OCI-LY1 (cell line): ENCODE results near the gene SOAT1.

ENCODE experiments used
- H2AFZ ChIP-seq: fragments of 200-600 bp; sonication (generic), shearing (Covaris generic); 2 replicates; pipeline ENCODE4 v1.6.0; 2014; ENCODE audit warnings: antibody characterized with exemption, mild to moderate bottlenecking, low read length
- H3F3A ChIP-seq: fragments of 200-600 bp; sonication (generic), shearing (Covaris generic); 2 replicates; pipeline ENCODE4 v1.6.0; 2014; ENCODE audit warnings: mild to moderate bottlenecking, antibody characterized with exemption, low read length, moderate library complexity; ENCODE audit not compliant: insufficient read depth
- H3K27ac ChIP-seq: fragments of 200-600 bp; sonication (generic); 2 replicates; pipeline ENCODE4 v1.5.1; 2014; ENCODE audit warnings: low read length, mixed run types, mild to moderate bottlenecking, low read depth; ENCODE audit not compliant: poor library complexity, severe bottlenecking
- H3K27me3 ChIP-seq: fragments of 200-600 bp; sonication (generic); 2 replicates; pipeline ENCODE4 v1.6.0; 2014; ENCODE audit warnings: antibody characterized with exemption, mild to moderate bottlenecking, low read length, moderate library complexity; ENCODE audit not compliant: insufficient read depth
- H3K36me3 ChIP-seq: fragments of 200-600 bp; sonication (generic); 2 replicates; pipeline ENCODE4 v1.6.1; 2014; ENCODE audit warnings: mild to moderate bottlenecking, antibody characterized with exemption, low read length, moderate library complexity, mixed read lengths; ENCODE audit not compliant: insufficient read depth
- H3K4me1 ChIP-seq: fragments of 200-600 bp; sonication (generic); 2 replicates; pipeline ENCODE4 v1.5.1; 2014; ENCODE audit warnings: mild to moderate bottlenecking, low read length, moderate library complexity; ENCODE audit not compliant: insufficient read depth, severe bottlenecking
- H3K4me2 ChIP-seq: fragments of 200-600 bp; sonication (generic), shearing (Covaris generic); 2 replicates; pipeline ENCODE4 v1.6.1; 2014; ENCODE audit warnings: low read length
- H3K4me3 ChIP-seq: fragments of 200-600 bp; sonication (generic); 2 replicates; pipeline ENCODE4 v1.5.1; 2014; ENCODE audit warnings: low read length, low read depth, mild to moderate bottlenecking, mixed read lengths; ENCODE audit not compliant: poor library complexity, severe bottlenecking
- H3K79me2 ChIP-seq: fragments of 200-600 bp; shearing (Covaris generic); 2 replicates; pipeline ENCODE4 v1.6.1; 2016; ENCODE audit warnings: mixed run types, low read length, mixed read lengths; ENCODE audit not compliant: insufficient read depth
- H3K9ac ChIP-seq: fragments of 200-600 bp; sonication (generic), shearing (Covaris generic); 2 replicates; pipeline ENCODE4 v1.6.1; 2014; ENCODE audit warnings: mild to moderate bottlenecking, low read length, mixed read lengths
- H3K9me2 ChIP-seq: fragments of 200-600 bp; sonication (generic), shearing (Covaris generic); 2 replicates; pipeline ENCODE4 v1.6.1; 2014; ENCODE audit warnings: low read depth, mild to moderate bottlenecking, low read length, mixed read lengths
- H3K9me3 ChIP-seq: fragments of 200-600 bp; shearing (Covaris generic); 2 replicates; pipeline ENCODE4 v1.6.1; 2014; ENCODE audit warnings: low read length, mixed read lengths
- H4K20me1 ChIP-seq: fragments of 200-600 bp; sonication (generic), shearing (Covaris generic); 2 replicates; pipeline ENCODE4 v1.6.0; 2016; ENCODE audit warnings: mild to moderate bottlenecking, low read length; ENCODE audit not compliant: insufficient read depth
- EZH2 ChIP-seq: fragments of 200-600 bp; sonication (generic), shearing (Covaris generic); IDR thresholded peaks from 2 replicates; pipeline ENCODE4 v1.8.0; 2017; ENCODE audit warnings: borderline replicate concordance, mixed run types, mild to moderate bottlenecking, antibody characterized with exemption, low read length, moderate library complexity, mixed read lengths
- TF ChIP-seq, protein P1 (sequence below): fragments of 200-600 bp; sonication (generic), shearing (Covaris generic); IDR thresholded peaks from 2 replicates; pipeline ENCODE4 v1.5.1; 2017; ENCODE audit warnings: mild to moderate bottlenecking, antibody characterized with exemption, low read length, moderate library complexity, mixed read lengths

Gene SOAT1

DNA sequence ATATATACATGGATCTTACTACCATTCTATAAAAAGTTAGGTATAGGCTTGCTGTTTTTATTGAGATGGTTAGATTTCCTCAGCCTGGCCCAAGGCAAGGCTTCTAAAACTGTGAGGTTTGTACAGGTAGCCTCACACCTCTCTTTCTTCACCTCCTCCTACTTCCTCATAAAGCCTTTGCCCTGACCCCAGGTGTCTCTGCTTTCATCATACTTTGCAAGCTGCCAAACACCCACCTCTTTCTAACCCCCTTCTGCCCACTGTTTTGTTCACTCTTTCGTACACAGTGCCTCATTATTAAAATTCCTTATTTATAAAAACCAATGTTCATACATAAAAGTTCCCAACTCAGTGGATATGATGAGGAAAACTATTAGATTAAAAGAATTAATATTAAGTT lies 31.4 kb upstream of the SOAT1 start:
- H2AFZ ChIP-seq: no peak overlapping the region
- H3K9me2 ChIP-seq: no peaks in the 10 kb centered on the region
- no peak overlapping the region for H3K4me3 ChIP-seq
- no peak overlapping the region for H3K9ac ChIP-seq
- no peak overlapping the region for H3K27ac ChIP-seq
- H4K20me1 ChIP-seq: no peaks in the 10 kb centered on the region
- H3K36me3 ChIP-seq: no peaks in the 10 kb centered on the region; the same call in 1 of the 2 replicates
- no peaks in the 10 kb centered on the region for H3F3A ChIP-seq
- no peaks in the 10 kb centered on the region for H3K27me3 ChIP-seq
- no peaks in the 10 kb centered on the region for H3K9me3 ChIP-seq
- H3K4me1 ChIP-seq: no peaks in the 10 kb centered on the region
- no peaks in the 10 kb centered on the region for H3K79me2 ChIP-seq
- TF ChIP-seq, protein P1, sequence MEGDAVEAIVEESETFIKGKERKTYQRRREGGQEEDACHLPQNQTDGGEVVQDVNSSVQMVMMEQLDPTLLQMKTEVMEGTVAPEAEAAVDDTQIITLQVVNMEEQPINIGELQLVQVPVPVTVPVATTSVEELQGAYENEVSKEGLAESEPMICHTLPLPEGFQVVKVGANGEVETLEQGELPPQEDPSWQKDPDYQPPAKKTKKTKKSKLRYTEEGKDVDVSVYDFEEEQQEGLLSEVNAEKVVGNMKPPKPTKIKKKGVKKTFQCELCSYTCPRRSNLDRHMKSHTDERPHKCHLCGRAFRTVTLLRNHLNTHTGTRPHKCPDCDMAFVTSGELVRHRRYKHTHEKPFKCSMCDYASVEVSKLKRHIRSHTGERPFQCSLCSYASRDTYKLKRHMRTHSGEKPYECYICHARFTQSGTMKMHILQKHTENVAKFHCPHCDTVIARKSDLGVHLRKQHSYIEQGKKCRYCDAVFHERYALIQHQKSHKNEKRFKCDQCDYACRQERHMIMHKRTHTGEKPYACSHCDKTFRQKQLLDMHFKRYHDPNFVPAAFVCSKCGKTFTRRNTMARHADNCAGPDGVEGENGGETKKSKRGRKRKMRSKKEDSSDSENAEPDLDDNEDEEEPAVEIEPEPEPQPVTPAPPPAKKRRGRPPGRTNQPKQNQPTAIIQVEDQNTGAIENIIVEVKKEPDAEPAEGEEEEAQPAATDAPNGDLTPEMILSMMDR: no peak
- no peak for TF ChIP-seq EZH2
- no peak overlapping the region for H3K4me2 ChIP-seq

DNA sequence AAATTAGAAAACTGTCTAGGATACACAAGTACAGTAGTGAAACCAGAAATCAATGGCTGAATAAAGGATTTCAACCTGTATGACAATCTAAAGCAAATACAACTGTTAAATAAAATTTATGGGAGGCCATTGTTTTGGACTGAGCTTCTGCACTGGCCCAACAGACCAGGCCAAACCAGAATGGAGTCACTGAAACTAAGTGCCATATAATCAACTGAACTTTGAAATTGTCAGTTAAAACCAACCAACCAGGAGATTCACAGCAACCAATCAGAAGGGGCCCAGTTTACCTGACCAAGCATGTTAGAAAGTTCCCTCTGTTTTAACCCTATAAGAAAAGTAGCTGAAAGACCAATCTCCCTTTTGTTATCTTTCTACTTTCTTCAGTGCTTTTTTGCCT lies 30.5 kb upstream of the SOAT1 start:
- Histone ChIP-seq H3K4me1 (no peaks in the 10 kb centered on the region), H3K79me2 (no peaks in the 10 kb centered on the region), H3K9me2 (no peaks in the 10 kb centered on the region), H3K9me3 (no peaks in the 10 kb centered on the region), H3K9ac (no peak overlapping the region), H3F3A (no peaks in the 10 kb centered on the region), H3K36me3 (no peaks in the 10 kb centered on the region; the same call in 1 of the 2 replicates), H3K4me3 (no peak overlapping the region), H2AFZ (no peak overlapping the region), H4K20me1 (no peaks in the 10 kb centered on the region), H3K27ac (no peak overlapping the region), H3K4me2 (no peak overlapping the region), H3K27me3 (no peaks in the 10 kb centered on the region)
- TF ChIP-seq, protein P1: no peak
- no peak for TF ChIP-seq EZH2

DNA sequence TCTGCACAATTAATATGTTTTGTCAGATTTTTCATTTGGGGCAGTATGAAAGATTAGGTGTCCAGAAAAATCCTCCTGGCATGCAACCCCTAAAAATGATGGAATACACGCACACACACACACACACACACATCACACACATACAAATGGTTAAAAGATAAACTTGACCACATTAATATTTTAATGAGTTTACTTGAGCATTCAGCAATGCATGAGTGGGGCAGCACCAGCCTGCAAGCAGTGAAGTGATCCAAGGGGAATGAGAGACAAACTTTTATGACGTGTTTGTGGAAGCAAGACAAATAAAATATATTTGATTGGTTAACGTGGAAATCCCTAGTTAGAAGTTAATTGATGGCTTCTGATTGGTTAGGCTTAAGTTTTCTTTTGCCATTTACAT lies 29.1 kb upstream of the SOAT1 start:
- H4K20me1 ChIP-seq: no peaks in the 10 kb centered on the region
- H3K4me3 ChIP-seq: no peak overlapping the region
- no peaks in the 10 kb centered on the region for H3K79me2 ChIP-seq
- no peak overlapping the region for H2AFZ ChIP-seq
- no peaks in the 10 kb centered on the region; the same call in 1 of the 2 replicates for H3K36me3 ChIP-seq
- H3K9me2 ChIP-seq: no peaks in the 10 kb centered on the region
- H3K4me2 ChIP-seq: no peak overlapping the region
- no peaks in the 10 kb centered on the region for H3K9me3 ChIP-seq
- no peaks in the 10 kb centered on the region for H3K27me3 ChIP-seq
- H3K9ac ChIP-seq: no peak overlapping the region
- H3K4me1 ChIP-seq: no peaks in the 10 kb centered on the region
- H3F3A ChIP-seq: no peaks in the 10 kb centered on the region
- TF ChIP-seq, protein P1: no peak
- TF ChIP-seq EZH2: no peak
- H3K27ac ChIP-seq: no peak overlapping the region
